Measurements from ENCODE around the gene LBH.

- TF ChIP-seq FOXA1 (IDR thresholded peaks at IDR 0.05) (no peak), SP1 (IDR thresholded peaks at IDR 0.05) (no peak), FOXM1 (IDR thresholded peaks at IDR 0.05; ENCODE audit: borderline replicate concordance) (no peak), SUZ12 (IDR thresholded peaks at IDR 0.05) (no peak)
These were observed 7.2 kb upstream of the LBH start for GRCh38 chr2:30224151-30224550.

All from HEK293T (cell line).